HCT116 (cell line): ENCODE results near the gene ZNF562. TPM values are rescaled to one million over a fixed set of nuclear protein-coding genes. Genes with fewer than 3 reads are reported as not detected.
A peak's percentile ranks its signal among the peaks of the same experiment; 100 is the strongest.
"Not testable (repeated sequence)": the region's sequence is repeated elsewhere in the genome, so short reads cannot be mapped to it uniquely, and the experiment has no call there.

Experiments
- ATAC-seq: fragments of 200-7000 bp; cut with Tn5 transposase; 2 replicates; pipeline ENCODE4 v1.9.1; 2020; ENCODE audit warnings: mild to moderate bottlenecking, moderate library complexity
- BruUV-seq: library from RNA; stranded (reverse); fragments of 400-500 nt; replicated peaks from 2 replicates; lab custom pipeline; 2021; lab: Mats Ljungman, UMichigan
- CTCF ChIA-PET: fragments of 300-600 bp; sonication (Branson Sonifier 250); formaldehyde crosslinking; loops from one replicate; lab custom pipeline; 2021; ENCODE audit warnings: antibody characterized with exemption; lab: Charles Lee
- POLR2A ChIA-PET: fragments of 300-600, 350-600 bp; sonication (Branson Sonifier 250); formaldehyde crosslinking; loops from one replicate; lab custom pipeline; 2021; ENCODE audit warnings: antibody characterized with exemption; lab: Charles Lee
- RAD21 ChIA-PET, 2 experiments: fragments of 300-600 bp; sonication (Branson Sonifier 250); formaldehyde crosslinking; loops; one replicate each; lab custom pipeline; 2023; ENCODE audit warnings: low total read pairs in 2 of 2; ENCODE audit not compliant: uncharacterized antibody in 2 of 2, unreplicated experiment in 2 of 2, low non-redundant PET in 1 of 2; lab: Charles Lee
- DNase-seq: peaks from one replicate; pipeline ENCODE4 v3.0.0-alpha.2; 2010; ENCODE audit warnings: low read depth, low spot score
- H2AFZ ChIP-seq: fragments of 200-600 bp; shearing (Covaris generic), sonication (generic); 2 replicates; pipeline ENCODE4 v1.6.1; 2017; ENCODE audit warnings: low read depth, mixed run types, mixed read lengths, antibody characterized with exemption, low read length; ENCODE audit not compliant: poor library complexity, severe bottlenecking
- H3K27ac ChIP-seq: 2 replicates; pipeline ENCODE4 v1.5.1; 2012; ENCODE audit warnings: low read depth, low read length
- H3K27me3 ChIP-seq: fragments of 200-600 bp; sonication (generic); 2 replicates; pipeline ENCODE4 v1.6.1; 2016; ENCODE audit warnings: mixed run types, low read length, mixed read lengths; ENCODE audit not compliant: insufficient read depth
- H3K36me3 ChIP-seq, 2 experiments: fragments of 200-500 bp in 1 of 2; fragments of 200-600 bp in 1 of 2; sonication (Bioruptor generic) in 1 of 2; sonication (generic) in 1 of 2; 2 replicates each; pipeline versions ENCODE4 v1.5.1 to v1.6.1; 2014 to 2016; ENCODE audit warnings: low read length in 2 of 2, inconsistent platforms in 1 of 2, mixed read lengths in 1 of 2, mixed run types in 1 of 2; ENCODE audit not compliant: insufficient read depth in 2 of 2, control insufficient read depth in 1 of 2
- H3K4me1 ChIP-seq, 2 experiments: fragments of 200-600 bp in 1 of 2; sonication (generic) in 1 of 2; 2 replicates each; pipeline versions ENCODE4 v1.5.1 to v1.6.1; 2012 to 2017; ENCODE audit warnings: low read length in 2 of 2, inconsistent platforms in 1 of 2, mild to moderate bottlenecking in 1 of 2, mixed read lengths in 1 of 2, mixed run types in 1 of 2, moderate library complexity in 1 of 2; ENCODE audit not compliant: insufficient read depth in 2 of 2, control insufficient read depth in 1 of 2
- H3K4me2 ChIP-seq: fragments of 200-600 bp; sonication (generic); 2 replicates; pipeline ENCODE4 v1.6.1; 2017; ENCODE audit warnings: mixed run types, low read length, mixed read lengths
- H3K4me3 ChIP-seq, 2 experiments: fragments of 200-600 bp in 1 of 2; sonication (generic) in 1 of 2; replicated peaks in 1 of 2; 2 replicates each; pipeline ENCODE4 v1.5.1; 2011 to 2016; ENCODE audit warnings: low read length in 2 of 2, control low read depth in 1 of 2, low read depth in 1 of 2, mild to moderate bottlenecking in 1 of 2, mixed read lengths in 1 of 2, mixed run types in 1 of 2
- H3K79me2 ChIP-seq: fragments of 200-600 bp; sonication (generic); 2 replicates; pipeline ENCODE4 v1.6.1; 2017; ENCODE audit warnings: mild to moderate bottlenecking, mixed run types, low read length, moderate library complexity, mixed read lengths; ENCODE audit not compliant: insufficient read depth
- H3K9ac ChIP-seq: fragments of 200-600 bp; sonication (generic); 2 replicates; pipeline ENCODE4 v1.6.1; 2016; ENCODE audit warnings: low read length, mixed read lengths
- H3K9me2 ChIP-seq: fragments of 200-600 bp; sonication (generic), shearing (Covaris generic); 2 replicates; pipeline ENCODE4 v1.6.1; 2017; ENCODE audit warnings: mixed run types, mild to moderate bottlenecking, moderate library complexity; ENCODE audit not compliant: insufficient read depth
- H3K9me3 ChIP-seq, 2 experiments: fragments of 200-500 bp in 1 of 2; fragments of 200-600 bp in 1 of 2; sonication (Bioruptor generic) in 1 of 2; sonication (generic) in 1 of 2; 2 replicates each; pipeline ENCODE4 v1.6.1; 2014 to 2017; ENCODE audit warnings: low read length in 2 of 2, mixed read lengths in 2 of 2, inconsistent platforms in 1 of 2, low read depth in 1 of 2, mild to moderate bottlenecking in 1 of 2, mixed run types in 1 of 2, moderate library complexity in 1 of 2; ENCODE audit not compliant: control insufficient read depth in 1 of 2, insufficient read depth in 1 of 2
- H4K20me1 ChIP-seq: fragments of 200-600 bp; sonication (generic), shearing (Covaris generic); 2 replicates; pipeline ENCODE4 v1.6.1; 2017; ENCODE audit warnings: mixed run types, mild to moderate bottlenecking, moderate library complexity; ENCODE audit not compliant: insufficient read depth
- REST ChIP-seq: IDR thresholded peaks from 2 replicates; pipeline ENCODE4 v1.6.1; 2012; ENCODE audit warnings: low read depth
- ZFX ChIP-seq: fragments of 450-650 bp; IDR thresholded peaks from 2 replicates; pipeline ENCODE4 v1.6.1; 2017
- ZNF274 ChIP-seq: fragments of 200-500 bp; sonication (Bioruptor generic); IDR thresholded peaks from 2 replicates; pipeline ENCODE4 v1.6.1; 2014; ENCODE audit warnings: mild to moderate bottlenecking, low read depth, low read length, inconsistent platforms
- intact Hi-C: fragments of 100-400 bp; cut with micrococcal nuclease; formaldehyde crosslinking; loops from 2 replicates; pipeline ENCODE4 v1.10.0; 2022
- total RNA-seq: library from RNA; stranded (reverse); gene quantifications from one replicate; pipeline ENCODE4 v1.2.1, GENCODE V29; 2021; ENCODE audit not compliant: unreplicated experiment

ZNF562 gene
- total RNA-seq, 1 experiment from 2014 or later, result 37.8 TPM

GRCh38 chr19:9658769-9659168 lies 16.1 kb downstream of the ZNF562 start (continued):
- TF ChIP-seq REST (no peak), ZFX (no peak)
- TF ChIP-seq, all 23 proteins: peak for 0

GRCh38 chr19:9653066-9653555 lies 21.8 kb downstream of the ZNF562 start:
- POLR2A ChIA-PET, result not testable (repeated sequence)

GRCh38 chr19:9651464-9651863 lies 23.4 kb downstream of the ZNF562 start:
- H3K27me3 ChIP-seq, H3K4me1 ChIP-seq, intact Hi-C loops, H4K20me1 ChIP-seq, H2AFZ ChIP-seq, CTCF ChIA-PET, H3K4me3 ChIP-seq, H3K9ac ChIP-seq, DNase-seq, H3K4me2 ChIP-seq, RAD21 ChIA-PET, H3K9me2 ChIP-seq, ATAC-seq, H3K27ac ChIP-seq, BruUV-seq, POLR2A ChIA-PET: not testable (repeated sequence)
- Histone ChIP-seq H3K9me3 (peaks cover 14 to 34% of the 10 kb centered on the region in 2 experiments; a peak in 3 of 4 replicates), H3K36me3 (peaks cover 43 to 65% of the 10 kb centered on the region in 2 experiments), H3K79me2 (peaks cover 73% of the 10 kb centered on the region)

More at GRCh38 chr19:9653066-9653555, 21.8 kb downstream of the ZNF562 start:
- intact Hi-C loops, ATAC-seq, H3K9me2 ChIP-seq, H3K4me3 ChIP-seq, RAD21 ChIA-PET, H3K4me1 ChIP-seq, H4K20me1 ChIP-seq, H3K27me3 ChIP-seq, H3K9ac ChIP-seq, H3K4me2 ChIP-seq, H3K27ac ChIP-seq, DNase-seq, CTCF ChIA-PET, H2AFZ ChIP-seq: not testable (repeated sequence)
- Histone ChIP-seq H3K36me3 (peaks cover 44 to 76% of the 10 kb centered on the region in 2 experiments), H3K79me2 (peaks cover 76% of the 10 kb centered on the region), H3K9me3 (peaks cover 14 to 34% of the 10 kb centered on the region in 2 experiments; a peak in 3 of 4 replicates)
- peak; percentile 33; the same call in 1 of the 2 replicates for TF ChIP-seq ZNF274
- TSS peak; percentile 10 for BruUV-seq
